ENCODE results near the gene ANKRD33B.

DNA sequence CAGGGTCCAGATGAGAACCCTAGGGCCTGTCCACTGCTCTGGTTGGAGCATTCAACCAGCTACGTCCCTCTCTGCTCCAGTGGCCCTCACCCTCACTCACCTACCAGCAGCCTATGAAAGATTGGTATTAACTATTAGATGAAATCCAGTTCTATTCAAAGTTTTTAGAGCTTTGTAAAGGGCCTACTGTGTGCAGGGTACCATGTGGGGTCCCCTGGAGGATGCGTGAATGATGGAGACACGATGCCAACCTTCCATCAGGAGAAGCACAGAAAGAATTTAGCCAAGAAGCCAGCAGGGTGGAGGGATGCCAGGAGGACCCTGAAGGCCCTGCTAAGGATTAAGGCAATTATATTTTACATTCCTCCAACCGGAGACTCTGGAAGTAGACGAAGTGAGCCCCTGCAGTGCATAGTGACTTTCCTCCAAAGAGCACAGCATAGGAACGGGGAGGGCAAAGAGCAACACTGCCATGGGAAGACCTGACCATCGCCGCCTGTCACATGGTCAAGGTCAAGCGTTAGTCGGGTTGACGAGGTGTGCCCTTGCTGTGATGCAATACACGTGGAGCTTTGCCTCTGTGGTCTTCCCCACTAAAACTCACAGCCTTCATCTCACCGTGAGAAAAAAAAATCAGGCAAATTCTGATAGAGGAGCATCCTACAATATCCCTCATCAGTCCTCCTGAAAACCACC, 22.8 kb upstream of the ANKRD33B start:
- no peak for TF ChIP-seq EZH2 (optimal IDR thresholded peaks at IDR 0.05; ENCODE audit: low read depth, low read length)
- TF ChIP-seq, protein P1, sequence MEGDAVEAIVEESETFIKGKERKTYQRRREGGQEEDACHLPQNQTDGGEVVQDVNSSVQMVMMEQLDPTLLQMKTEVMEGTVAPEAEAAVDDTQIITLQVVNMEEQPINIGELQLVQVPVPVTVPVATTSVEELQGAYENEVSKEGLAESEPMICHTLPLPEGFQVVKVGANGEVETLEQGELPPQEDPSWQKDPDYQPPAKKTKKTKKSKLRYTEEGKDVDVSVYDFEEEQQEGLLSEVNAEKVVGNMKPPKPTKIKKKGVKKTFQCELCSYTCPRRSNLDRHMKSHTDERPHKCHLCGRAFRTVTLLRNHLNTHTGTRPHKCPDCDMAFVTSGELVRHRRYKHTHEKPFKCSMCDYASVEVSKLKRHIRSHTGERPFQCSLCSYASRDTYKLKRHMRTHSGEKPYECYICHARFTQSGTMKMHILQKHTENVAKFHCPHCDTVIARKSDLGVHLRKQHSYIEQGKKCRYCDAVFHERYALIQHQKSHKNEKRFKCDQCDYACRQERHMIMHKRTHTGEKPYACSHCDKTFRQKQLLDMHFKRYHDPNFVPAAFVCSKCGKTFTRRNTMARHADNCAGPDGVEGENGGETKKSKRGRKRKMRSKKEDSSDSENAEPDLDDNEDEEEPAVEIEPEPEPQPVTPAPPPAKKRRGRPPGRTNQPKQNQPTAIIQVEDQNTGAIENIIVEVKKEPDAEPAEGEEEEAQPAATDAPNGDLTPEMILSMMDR (IDR thresholded peaks at IDR 0.05; ENCODE audit: low read length), result no peak

Data from MM.1S (cell line).